ENCODE data around the gene LRRC36. TPM values are rescaled to one million over a fixed set of nuclear protein-coding genes. Genes with fewer than 3 reads are reported as not detected.

Gene LRRC36
- total and polyA plus RNA-seq, 10 donors = 0.46 to 2.3 (median 0.74) TPM; not detected in 3

DNA sequence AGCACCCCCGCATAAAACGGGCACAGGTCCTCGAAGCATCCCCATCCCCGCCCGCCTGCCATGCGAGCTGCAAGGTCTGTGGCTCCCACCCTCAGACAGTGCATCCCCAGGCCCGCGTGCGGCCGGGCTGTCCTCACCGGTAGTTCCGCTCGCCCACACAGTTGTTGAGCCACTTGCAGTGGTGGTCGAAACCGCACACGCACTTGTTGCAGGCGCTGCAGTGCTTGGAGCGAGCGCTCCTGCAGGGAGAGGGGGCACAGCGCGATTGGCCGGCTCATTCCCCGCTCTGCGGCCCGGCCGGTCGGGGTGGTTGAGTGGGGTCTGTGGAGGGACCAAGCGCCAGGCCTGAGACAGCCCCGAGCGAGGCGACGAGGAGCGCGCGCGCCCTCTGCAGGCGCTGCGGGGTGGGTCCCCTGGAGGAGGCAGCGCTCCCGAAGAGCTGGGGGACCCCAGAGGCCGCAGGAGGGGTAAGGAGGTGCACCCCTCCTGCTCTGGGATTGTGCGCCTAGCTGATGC is 72.7 kb downstream of the LRRC36 start:
- H3K36me3 ChIP-seq = no peaks in the 10 kb centered on the region
- peaks cover 0 to 38% (median 9%) of the 10 kb centered on the region in 7 donors for H3K27me3 ChIP-seq (replicated peaks in 1 of 7)
- peaks cover 16 to 62% (median 42%) of the 10 kb centered on the region in 6 donors for H3K4me1 ChIP-seq
- WGBS, 5 donors = 21 to 40% (median 31%) methylated on average over 14 to 42 of the region's 42 CpGs
- intact Hi-C loops (cut with DNase I; ENCODE audit: low total_unique reads) = no loop called here
- no peaks in the 10 kb centered on the region for H3K9me3 ChIP-seq
- peak; percentile 86 for DNase-seq
- no peak overlapping the region for H3K27ac ChIP-seq
- H3K4me3 ChIP-seq = peak overlapping the region in 2 of 8 donors; percentile 7 to 40
- TF ChIP-seq POLR2AphosphoS5 (IDR thresholded peaks at IDR 0.05) (peak; percentile 18 to 68 (median 59)), POLR2A (IDR thresholded peaks at IDR 0.05) (no peak)
- TF ChIP-seq, protein P1, sequence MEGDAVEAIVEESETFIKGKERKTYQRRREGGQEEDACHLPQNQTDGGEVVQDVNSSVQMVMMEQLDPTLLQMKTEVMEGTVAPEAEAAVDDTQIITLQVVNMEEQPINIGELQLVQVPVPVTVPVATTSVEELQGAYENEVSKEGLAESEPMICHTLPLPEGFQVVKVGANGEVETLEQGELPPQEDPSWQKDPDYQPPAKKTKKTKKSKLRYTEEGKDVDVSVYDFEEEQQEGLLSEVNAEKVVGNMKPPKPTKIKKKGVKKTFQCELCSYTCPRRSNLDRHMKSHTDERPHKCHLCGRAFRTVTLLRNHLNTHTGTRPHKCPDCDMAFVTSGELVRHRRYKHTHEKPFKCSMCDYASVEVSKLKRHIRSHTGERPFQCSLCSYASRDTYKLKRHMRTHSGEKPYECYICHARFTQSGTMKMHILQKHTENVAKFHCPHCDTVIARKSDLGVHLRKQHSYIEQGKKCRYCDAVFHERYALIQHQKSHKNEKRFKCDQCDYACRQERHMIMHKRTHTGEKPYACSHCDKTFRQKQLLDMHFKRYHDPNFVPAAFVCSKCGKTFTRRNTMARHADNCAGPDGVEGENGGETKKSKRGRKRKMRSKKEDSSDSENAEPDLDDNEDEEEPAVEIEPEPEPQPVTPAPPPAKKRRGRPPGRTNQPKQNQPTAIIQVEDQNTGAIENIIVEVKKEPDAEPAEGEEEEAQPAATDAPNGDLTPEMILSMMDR (IDR thresholded peaks at IDR 0.05 in 8 of 11, conservative IDR thresholded peaks at IDR 0.05 in 3 of 11) = peak; percentile 45 to 90 (median 79)

DNA sequence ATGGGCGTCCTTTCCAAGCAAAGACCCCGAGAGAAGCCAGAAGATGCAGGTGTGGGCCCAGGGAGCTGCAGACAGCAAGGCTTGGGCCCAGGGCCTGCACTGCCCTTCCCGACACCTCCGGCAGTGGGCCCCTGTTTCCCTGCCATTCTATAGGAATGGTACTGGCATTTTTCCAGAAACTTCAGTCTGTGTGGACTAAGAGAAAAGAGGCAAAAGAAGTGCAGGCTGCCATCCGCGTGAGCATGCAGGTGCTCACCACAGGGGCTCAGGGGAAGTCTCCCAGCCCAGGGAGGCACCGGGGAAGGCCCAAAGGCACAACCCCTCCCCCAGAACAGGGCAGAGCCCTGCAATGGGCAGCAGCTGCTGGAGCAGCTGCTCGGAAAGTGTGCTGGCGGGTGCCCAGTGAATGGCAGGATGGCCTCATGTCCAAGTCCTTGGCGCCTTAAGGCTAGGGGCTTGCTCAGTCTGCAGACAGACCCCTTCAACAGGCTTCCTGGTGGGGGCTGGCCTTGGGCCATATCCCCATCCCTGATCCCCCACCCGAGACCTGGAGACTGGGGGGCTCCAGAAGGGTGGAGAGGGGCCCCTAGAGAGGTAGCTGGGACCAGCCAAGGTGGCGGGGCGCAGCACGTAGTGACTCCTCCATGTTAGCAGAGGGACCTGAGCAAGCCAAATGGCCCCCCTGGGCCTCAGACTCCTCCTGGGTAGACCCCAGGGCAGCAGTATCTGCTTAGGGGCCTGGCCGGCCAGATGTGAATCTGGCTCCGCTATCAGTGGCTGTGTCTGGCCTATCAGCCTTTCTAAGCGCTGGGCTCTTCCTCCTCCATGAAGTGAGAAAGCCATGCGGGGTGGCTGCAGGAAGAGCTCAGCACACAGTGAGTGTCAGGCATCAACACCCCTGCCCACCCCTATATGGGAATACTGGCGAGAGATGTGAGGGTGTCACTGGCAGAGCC is 73.4 kb downstream of the LRRC36 start:
- Histone ChIP-seq H3K36me3 (no peaks in the 10 kb centered on the region), H3K4me1 (peaks cover 15 to 57% (median 37%) of the 10 kb centered on the region in 6 donors), H3K4me3 (no peak overlapping the region), H3K9me3 (no peaks in the 10 kb centered on the region), H3K27me3 (replicated peaks in 1 of 7) (peaks cover 0 to 30% (median 2%) of the 10 kb centered on the region in 7 donors), H3K27ac (no peak overlapping the region)
- WGBS, 5 donors = 63 to 81% (median 78%) methylated on average over 12 to 19 of the region's 19 CpGs
- peak; percentile 71 for DNase-seq
- TF ChIP-seq POLR2AphosphoS5 (IDR thresholded peaks at IDR 0.05) (no peak), POLR2A (IDR thresholded peaks at IDR 0.05) (no peak)
- TF ChIP-seq, protein P1 (IDR thresholded peaks at IDR 0.05 in 8 of 11, conservative IDR thresholded peaks at IDR 0.05 in 3 of 11) = peak in 6 of 11 experiments; percentile 4 to 56 (median 38)
- intact Hi-C loops (cut with DNase I; ENCODE audit: low total_unique reads) = loop anchor here (10.0 kb wide), 1 partner anchor 135 kb away; no protein-coding TSS in a partner anchor

DNA sequence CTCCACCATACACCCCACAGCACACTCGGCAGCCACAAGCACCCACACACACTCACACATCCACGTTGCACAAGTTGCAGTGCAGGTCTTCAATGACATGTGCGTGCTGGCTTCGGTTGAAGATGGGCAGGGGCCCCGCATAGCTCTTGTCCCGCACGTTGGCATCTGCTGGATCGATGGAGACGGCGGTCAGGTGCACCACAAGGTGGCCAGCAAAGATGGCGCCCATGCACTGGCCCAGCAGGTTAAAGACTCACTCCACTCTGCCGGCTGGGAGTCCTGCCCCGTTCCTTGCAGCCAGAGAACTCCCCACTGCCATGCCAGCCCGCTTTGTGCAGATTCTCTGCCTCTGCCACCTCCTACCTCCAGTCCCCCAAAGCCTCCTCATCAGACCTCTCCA is 74.3 kb downstream of the LRRC36 start:
- Histone ChIP-seq H3K27me3 (replicated peaks in 1 of 7) (peaks cover 0 to 21% (median 0%) of the 10 kb centered on the region in 7 donors), H3K27ac (no peak overlapping the region), H3K4me3 (no peak overlapping the region), H3K36me3 (no peaks in the 10 kb centered on the region), H3K4me1 (peaks cover 11 to 49% (median 28%) of the 10 kb centered on the region in 6 donors), H3K9me3 (no peaks in the 10 kb centered on the region)
- intact Hi-C loops (cut with DNase I; ENCODE audit: low total_unique reads) = loop anchor here (10.0 kb wide), 1 partner anchor 136 kb away; no protein-coding TSS in a partner anchor
- no peak for TF ChIP-seq POLR2AphosphoS5 (IDR thresholded peaks at IDR 0.05)
- TF ChIP-seq POLR2A (IDR thresholded peaks at IDR 0.05) = no peak
- TF ChIP-seq, protein P1 (IDR thresholded peaks at IDR 0.05 in 8 of 11, conservative IDR thresholded peaks at IDR 0.05 in 3 of 11) = no peak
- 93 to 96% (median 94%) methylated on average over 12 to 14 of the region's 14 CpGs for whole genome bisulfite sequencing, 5 donors
- no peak for DNase-seq
